Smooth muscle cell (in vitro differentiated cells): ENCODE results near the gene SNUPN. TPM values are rescaled to one million over a fixed set of nuclear protein-coding genes. Genes with fewer than 3 reads are reported as not detected.
A peak's percentile ranks its signal among the peaks of the same experiment; 100 is the strongest.

Source experiments
- DNase-seq: peaks from one replicate; lab custom pipeline; 2025; ENCODE audit not compliant: unreplicated experiment; lab: John Stamatoyannopoulos, UW
- H2AFZ ChIP-seq: fragments of 200-600 bp; sonication (generic); 2 replicates; pipeline ENCODE4 v1.6.0; 2016; ENCODE audit warnings: antibody characterized with exemption, low read depth, mild to moderate bottlenecking
- H3F3A ChIP-seq: fragments of 200-600 bp; sonication (generic); 2 replicates; pipeline ENCODE4 v1.6.0; 2017; ENCODE audit warnings: antibody characterized with exemption, low read depth
- H3K27ac ChIP-seq: fragments of 200-600 bp; sonication (generic); 2 replicates; pipeline ENCODE4 v1.5.1; 2016; ENCODE audit warnings: low read depth, mild to moderate bottlenecking
- H3K27me3 ChIP-seq: fragments of 200-600 bp; sonication (generic); 2 replicates; pipeline ENCODE4 v1.6.1; 2016; ENCODE audit warnings: low read depth, mild to moderate bottlenecking
- H3K36me3 ChIP-seq: fragments of 200-600 bp; sonication (generic); 2 replicates; pipeline ENCODE4 v1.5.1; 2016; ENCODE audit warnings: low read depth
- H3K4me1 ChIP-seq: fragments of 200-600 bp; sonication (generic); 2 replicates; pipeline ENCODE4 v1.5.1; 2016; ENCODE audit warnings: low read depth
- H3K4me2 ChIP-seq: fragments of 200-600 bp; sonication (generic); 2 replicates; pipeline ENCODE4 v1.6.0; 2016; ENCODE audit warnings: mild to moderate bottlenecking
- H3K4me3 ChIP-seq: fragments of 200-600 bp; sonication (generic); 2 replicates; pipeline ENCODE4 v1.5.1; 2016; ENCODE audit warnings: mild to moderate bottlenecking
- H3K79me2 ChIP-seq: fragments of 200-600 bp; sonication (generic); 2 replicates; pipeline ENCODE4 v1.6.0; 2016; ENCODE audit warnings: low read depth, mild to moderate bottlenecking
- H3K9ac ChIP-seq: fragments of 200-600 bp; sonication (generic); 2 replicates; pipeline ENCODE4 v1.6.0; 2016; ENCODE audit warnings: low read depth
- H3K9me3 ChIP-seq: fragments of 200-600 bp; sonication (generic); replicated peaks from 2 replicates; pipeline ENCODE4 v1.5.1; 2016; ENCODE audit warnings: low read depth
- H4K20me1 ChIP-seq: fragments of 200-600 bp; sonication (generic); 2 replicates; pipeline ENCODE4 v1.6.0; 2016; ENCODE audit warnings: low read depth
- CTCF ChIP-seq: fragments of 200-600 bp; sonication (generic); IDR thresholded peaks from 2 replicates; pipeline ENCODE4 v1.5.1; 2017; ENCODE audit warnings: borderline replicate concordance, mild to moderate bottlenecking, antibody characterized with exemption; ENCODE audit not compliant: insufficient read depth, poor library complexity, severe bottlenecking
- WGBS: methylation state at CpG from one replicate; pipeline ENCODE4 v1.1.7; 2016; ENCODE audit warnings: low lambda C conversion rate; 5-methylcytosine and 5-hydroxymethylcytosine counted together
- polyA plus RNA-seq: library from polyadenylated mRNA; unstranded; fragments of >200 nt; fragmentation: Nextera tagmentation; extraction: Ambion mirVana; gene quantifications from 2 replicates; pipeline ENCODE4 v1.2.1, GENCODE V29; 2016
- total RNA-seq: library from RNA; depleted of rRNA; stranded (reverse); fragments of >200 nt; gene quantifications from 2 replicates; pipeline ENCODE4 v1.2.3, GENCODE V29; 2014

Gene SNUPN
- total and polyA plus RNA-seq, 2 experiments from 2014 or later = 15.2 to 24.0 TPM

GRCh38 chr15:75606711-75607699 is 18.5 kb downstream of the SNUPN start:
- H3F3A ChIP-seq = no peaks in the 10 kb centered on the region
- no peak overlapping the region for H3K4me2 ChIP-seq
- peaks cover 6% of the 10 kb centered on the region for H3K36me3 ChIP-seq
- no peak overlapping the region for H3K9ac ChIP-seq
- WGBS = 89% methylated on average over 6 of the region's 6 CpGs
- H3K4me1 ChIP-seq = no peaks in the 10 kb centered on the region
- H3K9me3 ChIP-seq = no peaks in the 10 kb centered on the region
- no peak overlapping the region for H3K4me3 ChIP-seq
- H3K27ac ChIP-seq = no peak overlapping the region
- DNase-seq = no peak
- H2AFZ ChIP-seq = no peak overlapping the region
- H3K27me3 ChIP-seq = no peaks in the 10 kb centered on the region
- no peaks in the 10 kb centered on the region for H4K20me1 ChIP-seq
- no peak for TF ChIP-seq CTCF
- no peaks in the 10 kb centered on the region for H3K79me2 ChIP-seq

GRCh38 chr15:75606026-75606425 is 19.5 kb downstream of the SNUPN start:
- no peak overlapping the region for H3K27ac ChIP-seq
- WGBS = 94% methylated on average over 8 of the region's 8 CpGs
- TF ChIP-seq CTCF = no peak
- H4K20me1 ChIP-seq = no peaks in the 10 kb centered on the region
- H3K9me3 ChIP-seq = no peaks in the 10 kb centered on the region
- H3K4me1 ChIP-seq = no peaks in the 10 kb centered on the region
- no peak overlapping the region for H3K4me3 ChIP-seq
- H2AFZ ChIP-seq = no peak overlapping the region
- no peak overlapping the region for H3K4me2 ChIP-seq
- H3K9ac ChIP-seq = no peak overlapping the region
- peaks cover 6% of the 10 kb centered on the region for H3K36me3 ChIP-seq
- no peaks in the 10 kb centered on the region for H3K27me3 ChIP-seq
- H3K79me2 ChIP-seq = no peaks in the 10 kb centered on the region
- DNase-seq = no peak
- H3F3A ChIP-seq = no peaks in the 10 kb centered on the region

- no peaks in the 10 kb centered on the region for H3F3A ChIP-seq
- H3K9ac ChIP-seq = no peak overlapping the region
- no peaks in the 10 kb centered on the region for H3K9me3 ChIP-seq
- no peaks in the 10 kb centered on the region for H4K20me1 ChIP-seq
- H2AFZ ChIP-seq = no peak overlapping the region
- H3K79me2 ChIP-seq = no peaks in the 10 kb centered on the region
- DNase-seq = no peak
- H3K4me2 ChIP-seq = no peak overlapping the region
- H3K27me3 ChIP-seq = no peaks in the 10 kb centered on the region
- peak overlapping the region; percentile 37 for H3K27ac ChIP-seq
- peaks cover 3% of the 10 kb centered on the region for H3K36me3 ChIP-seq
- TF ChIP-seq CTCF = no peak
- H3K4me3 ChIP-seq = no peak overlapping the region
- H3K4me1 ChIP-seq = no peaks in the 10 kb centered on the region
- 60% methylated on average over 2 of the region's 2 CpGs for WGBS
Observed at GRCh38 chr15:75599401-75599800, 26.1 kb downstream of the SNUPN start.
